B cell (primary cell): ENCODE data around the gene CCL17. TPM values are rescaled to one million over a fixed set of nuclear protein-coding genes. Genes with fewer than 3 reads are reported as not detected.

Experiments
- ATAC-seq: fragments of 200-7000 bp; cut with Tn5 transposase; one replicate; pipeline ENCODE4 v1.10.0; 2021; ENCODE audit warnings: low read depth, mild to moderate bottlenecking, moderate number of reproducible peaks, moderate library complexity
- CTCF ChIA-PET: fragments of 350-600 bp; sonication (Branson Sonifier 250); formaldehyde crosslinking; loops from one replicate; lab custom pipeline; 2021; ENCODE audit warnings: antibody characterized with exemption, inconsistent platforms; lab: Charles Lee
- POLR2A ChIA-PET: fragments of 350-600 bp; sonication (Branson Sonifier 250); formaldehyde crosslinking; loops from one replicate; lab custom pipeline; 2021; ENCODE audit warnings: antibody characterized with exemption; lab: Charles Lee
- DNase-seq: peaks from one replicate; pipeline ENCODE4 v3.0.0; 2013
- H2AFZ ChIP-seq: 2 replicates; pipeline ENCODE4 v1.6.1; 2012; ENCODE audit warnings: mild to moderate bottlenecking, low read depth, low read length; ENCODE audit not compliant: insufficient read depth, poor library complexity, severe bottlenecking
- H3K27ac ChIP-seq, 2 donors: 1 replicate in 1 of 2; 2 replicates in 1 of 2; pipeline ENCODE4 v1.5.1; 2012 to 2013; ENCODE audit warnings: low read length in 2 of 2, mild to moderate bottlenecking in 2 of 2, moderate library complexity in 1 of 2
- H3K27me3 ChIP-seq, 4 experiments: fragments of 200-600 bp in 1 of 4; sonication (generic) in 1 of 4; replicated peaks in 1 of 4; 1 replicate in 2 of 4; 2 replicates in 2 of 4; pipeline versions ENCODE4 v1.6.1 to v1.7.0; 2013 to 2016; ENCODE audit warnings: low read length in 3 of 4, mild to moderate bottlenecking in 2 of 4, mixed read lengths in 1 of 4, moderate library complexity in 1 of 4; ENCODE audit not compliant: insufficient read depth in 4 of 4, control insufficient read depth in 3 of 4; ENCODE audit errors: control extremely low read depth in 1 of 4
- H3K36me3 ChIP-seq, 2 experiments: replicated peaks in 1 of 2; 1 replicate in 1 of 2; 2 replicates in 1 of 2; pipeline versions ENCODE4 v1.6.1 to v1.7.1; 2013; ENCODE audit warnings: low read length in 1 of 2; ENCODE audit not compliant: insufficient read depth in 2 of 2, control insufficient read depth in 1 of 2; ENCODE audit errors: control extremely low read depth in 1 of 2, extremely low read depth in 1 of 2
- H3K4me1 ChIP-seq, 2 donors: fragments of 200-600 bp in 1 of 2; sonication (generic) in 1 of 2; 1 replicate in 1 of 2; 2 replicates in 1 of 2; pipeline versions ENCODE4 v1.5.1 to v1.6.1; 2013 to 2017; ENCODE audit warnings: low read length in 2 of 2; ENCODE audit not compliant: control insufficient read depth in 2 of 2, insufficient read depth in 2 of 2
- H3K4me2 ChIP-seq: replicated peaks from 2 replicates; pipeline ENCODE3; 2012; ENCODE audit warnings: mild to moderate bottlenecking, low read depth, low read length; ENCODE audit not compliant: poor library complexity, severe bottlenecking
- H3K4me3 ChIP-seq, 5 experiments: fragments of 200-600 bp in 1 of 5; sonication (generic) in 1 of 5; 1 replicate in 3 of 5; 2 replicates in 2 of 5; pipeline versions ENCODE4 v1.5.1 to v1.7.0; 2011 to 2016; ENCODE audit warnings: low read length in 4 of 5, mild to moderate bottlenecking in 4 of 5, low read depth in 2 of 5, control low read depth in 1 of 5, moderate library complexity in 1 of 5; ENCODE audit not compliant: insufficient read depth in 1 of 5; ENCODE audit errors: control extremely low read depth in 1 of 5, extremely low read depth in 1 of 5
- H3K79me2 ChIP-seq: fragments of 200-600 bp; sonication (generic); one replicate; pipeline ENCODE4 v1.6.0; 2016; ENCODE audit warnings: low read length; ENCODE audit not compliant: control insufficient read depth, insufficient read depth
- H3K9ac ChIP-seq: fragments of 200-600 bp; sonication (generic); 2 replicates; pipeline ENCODE4 v1.6.1; 2017; ENCODE audit warnings: mild to moderate bottlenecking, low read length, moderate library complexity
- H3K9me3 ChIP-seq, 3 donors: one replicate each; pipeline versions ENCODE4 v1.6.1 to v1.7.1; 2013; ENCODE audit warnings: low read length in 2 of 3; ENCODE audit not compliant: control insufficient read depth in 2 of 3, insufficient read depth in 1 of 3; ENCODE audit errors: control extremely low read depth in 1 of 3
- H4K20me1 ChIP-seq: 2 replicates; pipeline ENCODE4 v1.6.0; 2012; ENCODE audit warnings: mild to moderate bottlenecking, low read length; ENCODE audit not compliant: insufficient read depth, control insufficient read depth, poor library complexity, severe bottlenecking
- H3K27ac Mint-ChIP-seq: one replicate; pipeline ENCODE4 v1.8.0; 2021; ENCODE audit warnings: mixed read lengths
- H3K27me3 Mint-ChIP-seq: one replicate; pipeline ENCODE4 v1.8.0; 2021; ENCODE audit warnings: mixed read lengths
- H3K4me1 Mint-ChIP-seq: one replicate; pipeline ENCODE4 v1.8.0; 2021; ENCODE audit warnings: mixed read lengths
- H3K4me3 Mint-ChIP-seq: one replicate; pipeline ENCODE4 v1.8.0; 2021; ENCODE audit warnings: mixed read lengths
- H3K9me3 Mint-ChIP-seq: one replicate; pipeline ENCODE4 v1.8.0; 2022; ENCODE audit warnings: mixed read lengths; ENCODE audit not compliant: insufficient read depth
- EZH2 ChIP-seq: IDR thresholded peaks from 2 replicates; pipeline ENCODE4 v1.6.1; 2012; ENCODE audit warnings: borderline replicate concordance, low read depth, mild to moderate bottlenecking, moderate library complexity, low read length; ENCODE audit not compliant: insufficient read depth, poor library complexity, severe bottlenecking
- WGBS: methylation state at CpG from one replicate; pipeline ENCODE4 v1.1.5; 2013; ENCODE audit warnings: missing lambda C conversion rate; ENCODE audit not compliant: insufficient coverage; 5-methylcytosine and 5-hydroxymethylcytosine counted together
- intact Hi-C: fragments of 100-400 bp; cut with micrococcal nuclease; formaldehyde crosslinking; loops from one replicate; pipeline ENCODE4 v1.10.0; 2022
- polyA plus RNA-seq: library from polyadenylated mRNA; depleted of rRNA; stranded (reverse); fragments of >200 nt; gene quantifications from 2 replicates; pipeline ENCODE4 v1.2.3, GENCODE V29; 2012
- total RNA-seq, 2 donors: library from RNA; stranded (reverse); fragments of 120-200 nt in 1 of 2; gene quantifications; 1 replicate in 1 of 2; 2 replicates in 1 of 2; pipeline versions ENCODE4 v1.2.3 to v1.2.4, GENCODE V29; 2013 to 2022
- TF ChIP-seq, protein P1 (sequence below): fragments of 200-600 bp; IDR thresholded peaks from one replicate; pipeline ENCODE4 v1.8.0; 2022; ENCODE audit warnings: antibody characterized with exemption, mild to moderate bottlenecking

Gene CCL17
- total and polyA plus RNA-seq, 2 donors (not counting 1 experiment from before 2014, with no cell fraction given) = not detected

DNA sequence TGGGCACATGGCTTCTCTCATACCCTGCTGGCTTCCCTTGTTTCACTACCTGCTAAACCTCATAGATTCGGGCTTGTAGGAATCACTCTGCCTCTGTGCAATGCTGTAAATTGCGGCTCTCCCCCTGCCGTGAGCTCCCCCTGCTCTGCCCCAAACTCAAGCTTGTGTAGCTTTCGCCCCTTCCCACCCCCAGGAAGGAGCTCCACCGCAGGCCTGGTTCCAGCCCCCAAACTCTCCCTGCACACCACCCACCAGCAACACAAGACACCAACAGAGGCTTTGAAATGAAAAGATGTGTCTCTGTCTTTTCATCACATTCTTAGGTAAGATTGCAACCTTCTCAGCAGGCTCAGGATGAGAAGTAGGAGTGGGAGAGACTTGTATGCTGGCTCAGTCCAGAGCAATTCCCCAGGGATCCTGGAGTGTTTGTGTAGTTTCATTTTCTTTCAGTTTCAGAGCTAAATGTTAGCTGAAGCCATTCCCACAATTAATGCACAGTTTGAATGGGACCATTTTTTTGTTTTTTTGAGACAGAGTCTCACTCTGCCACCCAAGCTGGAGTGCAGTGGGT, 18.1 kb upstream of the CCL17 start:
- H3K4me1 ChIP-seq = peaks cover 27 to 46% of the 10 kb centered on the region in 2 donors
- H3K9ac ChIP-seq = no peak overlapping the region
- no peaks in the 10 kb centered on the region for H3K36me3 ChIP-seq
- no peaks in the 10 kb centered on the region for H3K79me2 ChIP-seq
- no peak overlapping the region for H3K27ac ChIP-seq
- H3K27ac Mint-ChIP-seq = no peak overlapping the region
- no peak overlapping the region for H3K4me3 ChIP-seq
- H3K27me3 Mint-ChIP-seq = no peaks in the 10 kb centered on the region
- WGBS = 80% methylated on average over 1 of the region's 5 CpGs
- TF ChIP-seq, protein P1, sequence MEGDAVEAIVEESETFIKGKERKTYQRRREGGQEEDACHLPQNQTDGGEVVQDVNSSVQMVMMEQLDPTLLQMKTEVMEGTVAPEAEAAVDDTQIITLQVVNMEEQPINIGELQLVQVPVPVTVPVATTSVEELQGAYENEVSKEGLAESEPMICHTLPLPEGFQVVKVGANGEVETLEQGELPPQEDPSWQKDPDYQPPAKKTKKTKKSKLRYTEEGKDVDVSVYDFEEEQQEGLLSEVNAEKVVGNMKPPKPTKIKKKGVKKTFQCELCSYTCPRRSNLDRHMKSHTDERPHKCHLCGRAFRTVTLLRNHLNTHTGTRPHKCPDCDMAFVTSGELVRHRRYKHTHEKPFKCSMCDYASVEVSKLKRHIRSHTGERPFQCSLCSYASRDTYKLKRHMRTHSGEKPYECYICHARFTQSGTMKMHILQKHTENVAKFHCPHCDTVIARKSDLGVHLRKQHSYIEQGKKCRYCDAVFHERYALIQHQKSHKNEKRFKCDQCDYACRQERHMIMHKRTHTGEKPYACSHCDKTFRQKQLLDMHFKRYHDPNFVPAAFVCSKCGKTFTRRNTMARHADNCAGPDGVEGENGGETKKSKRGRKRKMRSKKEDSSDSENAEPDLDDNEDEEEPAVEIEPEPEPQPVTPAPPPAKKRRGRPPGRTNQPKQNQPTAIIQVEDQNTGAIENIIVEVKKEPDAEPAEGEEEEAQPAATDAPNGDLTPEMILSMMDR = no peak
- TF ChIP-seq EZH2 = no peak
- ATAC-seq = no peak
- no peak overlapping the region for H3K4me2 ChIP-seq
- intact Hi-C loops = no loop called here
- no peaks in the 10 kb centered on the region for H3K9me3 Mint-ChIP-seq
- no peak overlapping the region for H2AFZ ChIP-seq
- ChIA-PET POLR2A (no interaction called here), CTCF (interaction anchor here (1.9 kb wide), 1 partner anchor 30 kb away, joined by 6 read pairs; no protein-coding TSS in a partner anchor)
- peaks cover 57% of the 10 kb centered on the region for H3K4me1 Mint-ChIP-seq
- no peaks in the 10 kb centered on the region for H4K20me1 ChIP-seq
- peak overlapping the region; percentile 12 for H3K4me3 Mint-ChIP-seq
- H3K27me3 ChIP-seq = no peaks in the 10 kb centered on the region
- DNase-seq = no peak
- peaks cover 0 to 4% (median 0%) of the 10 kb centered on the region in 3 donors for H3K9me3 ChIP-seq

DNA sequence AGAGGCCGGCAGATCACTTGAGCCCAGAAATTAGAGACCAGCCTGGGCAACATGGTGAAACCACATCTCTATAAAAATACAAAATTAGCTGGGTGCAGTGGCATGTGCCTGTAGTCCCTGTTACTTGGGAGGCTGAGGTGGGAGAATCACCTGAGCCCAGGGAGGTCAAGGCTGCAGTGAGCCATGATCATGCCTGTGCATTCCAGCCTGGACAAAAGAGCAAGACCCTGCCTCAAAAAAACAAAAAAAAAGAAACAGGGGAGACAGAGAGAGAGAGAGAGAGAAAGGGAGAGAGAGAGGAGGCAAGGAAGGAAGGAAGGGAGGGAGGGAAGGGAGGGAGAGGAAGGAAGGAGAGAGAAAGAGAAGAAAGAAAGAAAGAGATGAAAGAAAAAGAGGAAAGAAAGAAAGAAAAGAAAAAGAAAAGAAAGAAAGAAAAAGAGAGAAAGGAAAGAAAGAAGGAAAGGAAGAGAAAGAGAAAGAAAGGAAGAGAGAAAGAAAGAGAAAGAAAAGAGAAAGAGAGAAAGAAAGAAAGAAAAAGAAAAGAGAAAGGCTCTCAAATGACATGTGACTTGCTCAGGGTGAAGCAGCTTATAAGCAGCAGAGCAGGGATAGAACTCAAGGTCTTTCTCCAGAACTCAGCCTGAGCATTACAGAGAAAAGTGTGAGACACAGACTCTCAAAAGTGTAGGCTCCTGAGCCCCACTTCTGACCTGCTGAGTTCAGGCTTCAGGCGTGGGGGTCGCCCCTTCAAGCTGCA, 16.8 kb upstream of the CCL17 start:
- no peak for ATAC-seq
- H3K9ac ChIP-seq = no peak overlapping the region
- no peak for DNase-seq
- Mint-ChIP-seq H3K4me1 (peaks cover 51% of the 10 kb centered on the region), H3K27ac (no peak overlapping the region), H3K9me3 (no peaks in the 10 kb centered on the region), H3K4me3 (peak overlapping the region; percentile 30), H3K27me3 (no peaks in the 10 kb centered on the region)
- ChIA-PET POLR2A (interaction anchor here (0.9 kb wide), 1 partner anchor 12 kb away, joined by 3 read pairs; no protein-coding TSS in a partner anchor), CTCF (no interaction called here)
- no peaks in the 10 kb centered on the region for H3K27me3 ChIP-seq
- H2AFZ ChIP-seq = no peak overlapping the region
- H3K27ac ChIP-seq = no peak overlapping the region
- 36% methylated on average over 2 of the region's 3 CpGs for WGBS
- H3K4me2 ChIP-seq = no peak overlapping the region
- no peaks in the 10 kb centered on the region for H4K20me1 ChIP-seq
- no peak overlapping the region for H3K4me3 ChIP-seq
- H3K79me2 ChIP-seq = no peaks in the 10 kb centered on the region
- intact Hi-C loops = no loop called here
- H3K9me3 ChIP-seq = peaks cover 0 to 4% (median 0%) of the 10 kb centered on the region in 3 donors
- TF ChIP-seq, protein P1 = peak; percentile 29
- TF ChIP-seq EZH2 = no peak
- H3K4me1 ChIP-seq = peaks cover 23 to 41% of the 10 kb centered on the region in 2 donors
- no peaks in the 10 kb centered on the region for H3K36me3 ChIP-seq
